ENCODE measurements around the gene MAP4K2. TPM values are rescaled to one million over a fixed set of nuclear protein-coding genes. Genes with fewer than 3 reads are reported as not detected.

MAP4K2 gene
- total RNA-seq, 4 donors from 2014 or later, result 11.1 to 25.0 (median 17.1) TPM

DNA sequence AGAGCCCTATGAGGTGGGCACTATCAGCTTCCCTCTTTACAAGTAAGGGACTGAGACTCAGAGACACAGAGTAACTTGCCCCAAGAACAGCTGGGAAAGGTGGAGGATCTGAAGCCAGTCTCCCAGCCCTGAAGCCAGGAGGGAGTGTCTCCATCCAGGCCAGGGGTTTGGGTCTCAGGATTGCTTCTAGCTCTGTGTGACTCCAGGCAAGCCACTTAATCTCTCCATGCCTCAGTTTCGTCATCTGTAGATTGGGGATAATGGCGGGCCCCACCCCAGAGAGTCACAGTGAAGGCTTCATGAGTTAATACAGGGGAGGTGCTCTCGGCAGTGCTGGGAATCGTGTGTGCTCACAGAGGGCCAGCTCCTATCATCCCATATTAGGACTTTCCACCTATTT lies 10.5 kb downstream of the MAP4K2 start:
- H3K4me3 ChIP-seq, result no peak overlapping the region
- no peaks in the 10 kb centered on the region for H3K9me3 ChIP-seq
- 91% methylated on average over 4 of the region's 4 CpGs for WGBS
- peaks cover 0 to 10% (median 8%) of the 10 kb centered on the region in 4 donors for H3K4me1 ChIP-seq
- DNase-seq (ENCODE audit: extremely low spot score), result no peak
- no peak overlapping the region for H3K27ac ChIP-seq (replicated peaks in 1 of 4)
- TF ChIP-seq, protein P1, sequence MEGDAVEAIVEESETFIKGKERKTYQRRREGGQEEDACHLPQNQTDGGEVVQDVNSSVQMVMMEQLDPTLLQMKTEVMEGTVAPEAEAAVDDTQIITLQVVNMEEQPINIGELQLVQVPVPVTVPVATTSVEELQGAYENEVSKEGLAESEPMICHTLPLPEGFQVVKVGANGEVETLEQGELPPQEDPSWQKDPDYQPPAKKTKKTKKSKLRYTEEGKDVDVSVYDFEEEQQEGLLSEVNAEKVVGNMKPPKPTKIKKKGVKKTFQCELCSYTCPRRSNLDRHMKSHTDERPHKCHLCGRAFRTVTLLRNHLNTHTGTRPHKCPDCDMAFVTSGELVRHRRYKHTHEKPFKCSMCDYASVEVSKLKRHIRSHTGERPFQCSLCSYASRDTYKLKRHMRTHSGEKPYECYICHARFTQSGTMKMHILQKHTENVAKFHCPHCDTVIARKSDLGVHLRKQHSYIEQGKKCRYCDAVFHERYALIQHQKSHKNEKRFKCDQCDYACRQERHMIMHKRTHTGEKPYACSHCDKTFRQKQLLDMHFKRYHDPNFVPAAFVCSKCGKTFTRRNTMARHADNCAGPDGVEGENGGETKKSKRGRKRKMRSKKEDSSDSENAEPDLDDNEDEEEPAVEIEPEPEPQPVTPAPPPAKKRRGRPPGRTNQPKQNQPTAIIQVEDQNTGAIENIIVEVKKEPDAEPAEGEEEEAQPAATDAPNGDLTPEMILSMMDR (IDR thresholded peaks at IDR 0.05), result no peak
- TF ChIP-seq EP300 (IDR thresholded peaks at IDR 0.05) (no peak), POLR2A (IDR thresholded peaks at IDR 0.05; ENCODE audit: low read depth) (no peak), POLR2AphosphoS5 (IDR thresholded peaks at IDR 0.05) (no peak)
- peaks cover 18 to 84% (median 61%) of the 10 kb centered on the region in 4 donors for H3K36me3 ChIP-seq
- no peaks in the 10 kb centered on the region for H3K27me3 ChIP-seq
- intact Hi-C loops (cut with DNase I), result no loop called here

DNA sequence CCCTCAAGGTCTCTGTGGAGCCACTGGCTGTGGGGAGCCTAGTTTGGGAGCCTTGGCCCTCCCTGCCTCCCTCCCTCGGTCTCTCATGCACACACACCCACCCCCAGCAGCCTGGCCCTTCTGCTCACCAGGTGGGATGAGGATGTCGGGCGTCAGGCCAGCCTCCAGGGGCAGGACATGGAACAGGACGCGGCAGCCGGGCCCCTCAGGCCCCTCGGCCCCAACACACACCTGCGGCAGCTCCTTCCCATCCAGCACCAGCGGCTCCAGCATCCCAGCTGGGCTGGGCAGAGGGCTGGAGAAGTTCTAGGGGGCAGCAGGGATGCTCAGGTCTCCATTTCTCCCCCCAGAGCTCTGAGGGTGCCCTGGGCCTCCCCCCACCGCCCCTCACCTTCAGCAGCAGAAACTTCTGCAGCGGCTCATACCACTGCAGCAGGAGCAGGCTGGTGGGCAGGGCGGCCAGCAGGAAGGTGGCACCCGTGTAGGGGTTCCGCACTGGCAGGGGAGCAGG lies 11.2 kb downstream of the MAP4K2 start:
- no peak overlapping the region for H3K4me3 ChIP-seq
- H3K27ac ChIP-seq (replicated peaks in 1 of 4), result no peak overlapping the region
- no peaks in the 10 kb centered on the region for H3K9me3 ChIP-seq
- H3K27me3 ChIP-seq, result no peaks in the 10 kb centered on the region
- DNase-seq (ENCODE audit: extremely low spot score), result no peak
- intact Hi-C loops (cut with DNase I), result no loop called here
- WGBS, result 94% methylated on average over 5 of the region's 14 CpGs
- peaks cover 0 to 12% (median 8%) of the 10 kb centered on the region in 4 donors for H3K4me1 ChIP-seq
- H3K36me3 ChIP-seq, result peaks cover 15 to 78% (median 54%) of the 10 kb centered on the region in 4 donors
- TF ChIP-seq POLR2AphosphoS5 (IDR thresholded peaks at IDR 0.05) (no peak), POLR2A (IDR thresholded peaks at IDR 0.05; ENCODE audit: low read depth) (no peak), EP300 (IDR thresholded peaks at IDR 0.05) (no peak)
- TF ChIP-seq, protein P1 (IDR thresholded peaks at IDR 0.05), result no peak

DNA sequence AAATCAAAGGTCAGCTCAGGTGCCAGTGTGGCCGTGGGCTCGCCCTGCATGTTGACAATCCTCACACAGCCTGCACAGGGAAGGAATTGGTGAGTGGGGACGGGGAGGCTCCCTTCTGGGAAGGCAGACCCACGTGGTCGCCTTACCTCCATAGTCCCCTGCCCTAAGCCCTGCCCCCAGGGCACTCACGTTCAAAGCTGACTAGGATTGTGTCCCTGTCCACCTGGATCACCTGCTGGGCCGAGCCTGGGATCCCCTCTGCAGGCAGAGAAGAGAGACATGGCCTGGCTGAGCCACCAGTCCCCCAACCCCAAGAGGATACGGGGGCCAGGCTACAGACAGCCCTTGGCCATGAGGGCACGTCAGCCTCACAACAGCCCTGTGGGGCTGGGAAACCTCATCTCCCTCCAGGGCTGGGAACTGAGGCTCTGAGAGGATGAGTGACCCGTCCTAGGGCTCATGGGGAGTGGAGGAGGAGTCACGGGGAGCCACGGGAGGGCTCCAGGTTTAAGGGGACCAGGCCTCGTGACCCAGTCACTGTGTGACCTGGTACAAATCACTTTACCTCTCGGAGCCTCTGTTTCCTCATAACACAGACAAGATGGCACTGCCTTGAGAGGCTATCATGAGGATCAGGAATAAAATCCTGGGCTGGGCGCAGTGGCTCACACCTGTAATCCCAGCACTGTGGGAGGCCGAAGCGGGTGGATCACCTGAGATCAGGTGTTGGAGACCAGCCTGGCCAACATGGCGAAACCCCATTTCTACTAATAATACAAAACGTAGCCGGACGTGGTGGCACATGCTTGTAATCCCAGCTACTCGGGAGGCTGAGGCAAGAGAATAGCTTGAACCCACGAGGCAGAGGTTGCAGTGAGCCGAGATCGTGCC lies 12.6 kb downstream of the MAP4K2 start:
- intact Hi-C loops (cut with DNase I), result no loop called here
- Histone ChIP-seq H3K27ac (replicated peaks in 1 of 4) (no peak overlapping the region), H3K4me1 (peaks cover 0 to 12% (median 8%) of the 10 kb centered on the region in 4 donors), H3K4me3 (no peak overlapping the region), H3K9me3 (no peaks in the 10 kb centered on the region), H3K36me3 (peaks cover 4 to 64% (median 40%) of the 10 kb centered on the region in 4 donors), H3K27me3 (no peaks in the 10 kb centered on the region)
- WGBS, result 85% methylated on average over 17 of the region's 25 CpGs
- no peak for DNase-seq (ENCODE audit: extremely low spot score)
- TF ChIP-seq POLR2AphosphoS5 (IDR thresholded peaks at IDR 0.05) (no peak), EP300 (IDR thresholded peaks at IDR 0.05) (no peak), POLR2A (IDR thresholded peaks at IDR 0.05; ENCODE audit: low read depth) (no peak)
- TF ChIP-seq, protein P1 (IDR thresholded peaks at IDR 0.05), result no peak

DNA sequence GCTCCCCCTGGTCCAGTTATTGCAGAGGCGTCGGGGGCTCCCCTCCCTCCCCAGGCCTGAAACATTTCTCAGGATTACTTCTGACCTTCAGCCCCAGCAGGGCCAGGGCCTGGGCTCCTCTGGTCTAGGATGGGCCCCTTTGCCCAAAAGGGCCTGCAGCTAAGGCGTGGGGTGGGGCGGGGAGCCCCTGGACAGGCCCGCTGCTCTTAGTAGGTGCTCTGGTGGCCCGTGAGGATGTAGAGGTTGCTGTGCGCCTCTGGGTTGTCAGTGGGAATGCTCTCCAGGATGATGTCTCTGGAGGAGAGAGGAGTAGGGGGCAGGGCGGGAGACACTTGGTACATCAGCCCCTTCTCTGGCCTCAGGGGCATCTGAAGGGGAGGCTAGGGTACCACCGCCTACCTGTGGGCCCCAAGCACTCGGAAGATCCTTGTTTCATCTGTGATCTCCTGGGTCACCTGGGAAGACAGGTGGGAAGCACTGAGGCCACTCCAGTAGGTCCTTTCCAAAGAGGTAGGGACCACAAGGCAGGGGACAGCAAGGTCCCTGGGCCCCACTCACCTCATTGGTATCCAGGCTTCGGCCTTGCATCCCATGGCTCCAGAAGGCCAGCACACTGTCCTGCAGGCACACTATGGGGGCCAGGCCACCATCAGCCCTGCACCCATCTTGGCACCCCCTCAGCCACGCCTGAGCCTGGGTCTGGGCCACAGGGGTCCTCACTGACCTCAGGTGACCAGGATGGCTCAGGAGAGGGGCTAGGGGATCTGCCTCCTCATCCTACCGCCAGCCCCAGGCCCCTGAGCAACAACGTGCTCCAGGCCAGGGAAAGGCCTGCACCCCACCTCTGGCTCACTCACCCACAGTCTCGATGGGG lies 13.4 kb downstream of the MAP4K2 start:
- H3K27ac ChIP-seq (replicated peaks in 1 of 4), result no peak overlapping the region
- H3K27me3 ChIP-seq, result no peaks in the 10 kb centered on the region
- WGBS, result 95% methylated on average over 14 of the region's 15 CpGs
- no peak for DNase-seq (ENCODE audit: extremely low spot score)
- intact Hi-C loops (cut with DNase I), result loop anchor here (10.0 kb wide), 1 partner anchor 105 kb away; no protein-coding TSS in a partner anchor
- no peaks in the 10 kb centered on the region for H3K9me3 ChIP-seq
- TF ChIP-seq POLR2AphosphoS5 (IDR thresholded peaks at IDR 0.05) (no peak), EP300 (IDR thresholded peaks at IDR 0.05) (no peak), POLR2A (IDR thresholded peaks at IDR 0.05; ENCODE audit: low read depth) (no peak)
- TF ChIP-seq, protein P1 (IDR thresholded peaks at IDR 0.05), result no peak
- no peak overlapping the region for H3K4me3 ChIP-seq
- peaks cover 4 to 57% (median 38%) of the 10 kb centered on the region in 4 donors for H3K36me3 ChIP-seq
- peaks cover 0 to 12% (median 8%) of the 10 kb centered on the region in 4 donors for H3K4me1 ChIP-seq
